Fibroblast of mammary gland (primary cell): ENCODE data around the gene TRPT1.

Experiments
- DNase-seq: peaks from one replicate; pipeline ENCODE4 v3.0.0-alpha.2; 2010; ENCODE audit warnings: low read depth
- H3K4me3 ChIP-seq: 2 replicates; pipeline ENCODE4 v1.5.1; 2011; ENCODE audit warnings: low read depth, mild to moderate bottlenecking, low read length, moderate library complexity; ENCODE audit not compliant: control insufficient read depth
- TF ChIP-seq, protein P1 (sequence below): conservative IDR thresholded peaks from 2 replicates; pipeline ENCODE4 v1.5.1; 2011; ENCODE audit warnings: low read depth, low read length, inconsistent platforms; ENCODE audit not compliant: control insufficient read depth, insufficient read depth

TRPT1 gene

DNA sequence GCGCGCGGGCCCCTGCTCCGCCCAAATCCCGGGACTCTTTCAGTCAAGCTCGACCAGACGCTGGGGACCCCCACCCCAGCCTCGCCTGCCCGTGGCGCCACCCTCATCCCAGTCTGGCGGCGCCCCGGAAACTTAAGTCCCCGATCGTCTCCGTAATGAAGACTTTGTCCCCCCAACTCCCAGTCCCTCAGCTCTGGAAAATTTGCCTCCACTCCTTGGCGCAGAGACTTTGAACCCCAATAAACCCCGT is 25.7 kb upstream of the TRPT1 start:
- H3K4me3 ChIP-seq = peak overlapping the region; percentile 83
- DNase-seq = no peak
- TF ChIP-seq, protein P1, sequence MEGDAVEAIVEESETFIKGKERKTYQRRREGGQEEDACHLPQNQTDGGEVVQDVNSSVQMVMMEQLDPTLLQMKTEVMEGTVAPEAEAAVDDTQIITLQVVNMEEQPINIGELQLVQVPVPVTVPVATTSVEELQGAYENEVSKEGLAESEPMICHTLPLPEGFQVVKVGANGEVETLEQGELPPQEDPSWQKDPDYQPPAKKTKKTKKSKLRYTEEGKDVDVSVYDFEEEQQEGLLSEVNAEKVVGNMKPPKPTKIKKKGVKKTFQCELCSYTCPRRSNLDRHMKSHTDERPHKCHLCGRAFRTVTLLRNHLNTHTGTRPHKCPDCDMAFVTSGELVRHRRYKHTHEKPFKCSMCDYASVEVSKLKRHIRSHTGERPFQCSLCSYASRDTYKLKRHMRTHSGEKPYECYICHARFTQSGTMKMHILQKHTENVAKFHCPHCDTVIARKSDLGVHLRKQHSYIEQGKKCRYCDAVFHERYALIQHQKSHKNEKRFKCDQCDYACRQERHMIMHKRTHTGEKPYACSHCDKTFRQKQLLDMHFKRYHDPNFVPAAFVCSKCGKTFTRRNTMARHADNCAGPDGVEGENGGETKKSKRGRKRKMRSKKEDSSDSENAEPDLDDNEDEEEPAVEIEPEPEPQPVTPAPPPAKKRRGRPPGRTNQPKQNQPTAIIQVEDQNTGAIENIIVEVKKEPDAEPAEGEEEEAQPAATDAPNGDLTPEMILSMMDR = no peak

DNA sequence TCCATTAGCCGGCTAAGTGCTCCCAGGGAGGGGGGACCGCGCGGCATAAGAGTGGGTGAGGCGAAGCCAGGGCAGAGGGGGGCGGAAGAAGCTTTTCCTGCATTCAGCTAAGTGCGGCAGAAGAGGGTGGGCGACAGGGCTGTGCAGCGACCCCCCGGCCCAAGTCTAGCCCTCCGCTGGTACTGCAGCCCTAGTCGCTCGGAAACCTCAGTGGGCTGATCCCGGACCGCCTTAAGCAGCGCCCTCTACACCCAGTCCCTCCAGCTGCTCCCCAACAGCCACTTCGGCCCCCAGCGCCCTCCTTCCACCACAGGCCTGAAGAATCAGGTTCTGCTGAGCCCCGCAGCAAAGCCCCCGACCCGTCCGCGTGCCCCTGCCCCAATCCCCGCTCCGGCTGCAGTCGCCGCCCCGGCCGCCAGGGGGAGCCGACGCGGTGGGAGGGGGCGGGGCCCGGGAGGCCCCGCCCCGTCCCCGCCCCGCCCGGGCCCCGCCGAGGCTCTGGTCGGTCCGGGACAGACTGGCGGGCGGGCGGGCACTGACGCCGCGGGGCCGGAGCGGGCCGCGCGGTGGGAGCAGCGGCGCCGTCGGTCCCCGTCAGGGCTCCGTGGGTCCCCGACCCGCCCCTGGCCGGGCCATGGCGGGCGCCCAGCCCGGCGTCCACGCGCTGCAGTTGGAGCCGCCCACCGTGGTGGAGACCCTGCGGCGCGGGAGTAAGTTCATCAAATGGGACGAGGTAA is 25.2 kb upstream of the TRPT1 start, which contains the start of gene PLCB3:
Gene PLCB3, plus strand, starts transcription at position 515 of the 737 bp plus-strand sequence. Its CDS starts 120 bp downstream, at position 635.
- TF ChIP-seq, protein P1 = peak; percentile 23
- DNase-seq = no peak
- peak within 1 kb of the TSS; percentile 83 for H3K4me3 ChIP-seq

DNA sequence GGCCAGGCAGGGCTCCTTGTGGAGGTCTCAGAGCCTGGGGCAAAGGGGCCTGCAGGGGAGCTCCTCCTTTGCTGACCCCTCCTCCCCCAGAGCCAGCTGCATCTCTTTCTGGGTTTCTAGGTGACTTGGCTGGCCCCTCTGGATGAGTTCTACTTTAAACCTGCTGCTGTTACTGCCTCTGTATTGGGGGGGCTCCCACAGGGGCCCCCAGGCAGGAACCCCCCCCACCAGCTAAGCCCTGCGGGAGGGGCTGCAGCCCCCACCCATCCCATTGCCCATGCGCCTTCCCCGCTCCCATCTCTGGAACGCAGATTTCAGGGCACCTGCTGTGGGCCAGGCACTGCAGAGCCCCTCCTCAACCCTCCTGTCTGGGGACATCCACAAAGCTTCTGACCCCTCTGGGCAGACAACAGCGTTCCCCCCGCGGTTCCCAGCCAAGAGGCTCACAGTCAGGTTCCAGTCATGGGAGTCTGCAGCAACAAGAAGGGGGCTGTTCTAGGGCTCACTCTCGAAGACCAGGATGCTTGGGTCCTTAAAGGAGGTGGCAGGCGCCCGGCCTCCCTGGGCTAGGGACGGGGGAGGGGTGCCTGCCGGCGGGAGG is 24.5 kb upstream of the TRPT1 start:
- peak overlapping the region; percentile 40 for H3K4me3 ChIP-seq
- TF ChIP-seq, protein P1 = no peak
- no peak for DNase-seq

DNA sequence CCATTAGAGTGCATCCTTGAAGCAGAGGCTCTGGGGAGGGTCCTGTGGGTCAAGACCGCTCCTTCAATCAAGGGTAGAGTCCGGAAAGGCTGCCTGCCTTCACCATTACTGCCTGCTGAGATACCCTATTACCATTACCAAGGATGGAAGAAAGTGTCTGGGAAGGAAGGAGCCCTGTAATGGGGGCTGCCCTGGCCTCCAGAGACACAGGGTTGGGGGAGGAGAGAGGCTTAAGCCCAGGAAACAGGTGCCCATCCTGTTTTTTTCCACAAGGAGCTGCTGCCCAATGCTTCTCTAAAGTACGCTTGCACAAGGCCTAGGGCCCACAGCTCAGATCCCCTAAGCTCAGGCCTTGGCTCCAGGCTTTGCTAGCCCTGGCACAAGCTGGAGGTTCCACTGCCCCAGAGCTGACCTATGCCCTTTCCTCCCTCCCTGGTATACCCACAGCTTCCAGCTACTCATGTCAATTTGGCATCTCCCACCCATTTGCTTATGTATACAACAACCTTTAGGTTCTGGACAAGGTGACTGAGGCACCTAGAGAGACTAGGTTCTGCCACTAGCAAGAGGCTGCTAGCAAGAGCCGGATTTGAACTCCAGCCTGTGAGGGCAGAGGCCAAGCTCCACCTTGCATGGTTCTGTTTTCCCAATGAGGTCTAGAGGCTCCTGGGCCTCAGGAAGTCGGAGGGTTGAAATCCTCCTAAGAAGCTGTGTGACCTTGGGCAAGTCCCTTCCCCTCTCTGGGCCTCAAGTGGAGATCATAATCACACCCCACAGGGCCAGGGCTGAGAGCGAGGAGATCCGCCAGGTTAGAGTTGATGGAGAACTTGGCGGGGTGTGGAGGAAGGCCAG is 23.8 kb upstream of the TRPT1 start:
- no peak overlapping the region for H3K4me3 ChIP-seq
- TF ChIP-seq, protein P1 = no peak
- DNase-seq = no peak

DNA sequence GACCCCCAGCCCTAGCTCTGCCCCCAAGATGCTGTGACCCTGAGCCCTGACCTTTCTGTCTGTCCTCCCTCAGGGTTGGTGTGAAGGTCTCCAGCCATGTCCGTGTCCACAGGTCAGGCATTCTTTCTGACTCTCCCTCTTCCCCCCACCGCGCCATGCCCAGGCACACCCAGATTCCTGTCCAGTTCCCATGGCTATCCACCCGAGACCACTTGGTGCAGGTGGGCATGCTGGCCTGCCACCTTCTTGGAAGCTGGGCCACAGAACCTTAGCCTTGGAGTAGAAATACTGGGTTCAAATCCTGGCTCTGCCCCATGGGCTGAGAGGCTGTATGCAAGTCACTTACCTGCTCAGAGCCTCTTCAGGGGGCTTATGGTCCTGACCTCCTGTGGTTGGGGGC is 23.1 kb upstream of the TRPT1 start:
- no peak for DNase-seq
- TF ChIP-seq, protein P1 = no peak
- H3K4me3 ChIP-seq = no peak overlapping the region

DNA sequence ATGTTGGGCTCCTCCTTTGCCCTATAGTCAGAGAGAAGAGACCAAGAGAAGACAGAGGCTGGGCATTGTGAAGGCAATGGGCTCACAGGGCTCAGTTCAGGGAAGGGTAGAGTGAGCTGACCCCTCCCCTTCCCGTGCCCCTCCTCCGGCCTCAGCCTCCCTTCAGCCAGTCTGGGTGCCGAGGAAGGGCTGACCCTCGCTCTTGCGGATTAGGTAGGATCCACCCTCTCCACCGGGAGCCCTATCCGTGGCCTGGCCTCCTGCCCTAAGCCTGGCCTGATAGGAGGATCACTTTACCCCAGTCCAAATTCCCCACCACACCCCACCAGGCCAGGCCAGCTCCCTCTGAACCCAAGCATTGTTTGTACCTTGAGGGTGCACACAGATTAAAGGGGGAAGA is 22.6 kb upstream of the TRPT1 start:
- DNase-seq = no peak
- no peak overlapping the region for H3K4me3 ChIP-seq
- TF ChIP-seq, protein P1 = no peak
